ENCODE data around the gene KLHL24. TPM values are rescaled to one million over a fixed set of nuclear protein-coding genes. Genes with fewer than 3 reads are reported as not detected.
A peak's percentile ranks its signal among the peaks of the same experiment; 100 is the strongest.

KLHL24 gene
- total RNA-seq, 4 donors from 2014 or later = 57.2 to 85.1 (median 66.7) TPM

- no peak overlapping the region for H3K4me3 ChIP-seq
- H3K36me3 ChIP-seq = peaks cover 0 to 60% (median 0%) of the 10 kb centered on the region in 3 donors
- no peak overlapping the region for H3K27ac ChIP-seq
- no peaks in the 10 kb centered on the region for H3K4me1 ChIP-seq
- DNase-seq = no peak
- H3K27me3 ChIP-seq = no peaks in the 10 kb centered on the region
- H3K9me3 ChIP-seq = no peaks in the 10 kb centered on the region
- TF ChIP-seq, protein P1, sequence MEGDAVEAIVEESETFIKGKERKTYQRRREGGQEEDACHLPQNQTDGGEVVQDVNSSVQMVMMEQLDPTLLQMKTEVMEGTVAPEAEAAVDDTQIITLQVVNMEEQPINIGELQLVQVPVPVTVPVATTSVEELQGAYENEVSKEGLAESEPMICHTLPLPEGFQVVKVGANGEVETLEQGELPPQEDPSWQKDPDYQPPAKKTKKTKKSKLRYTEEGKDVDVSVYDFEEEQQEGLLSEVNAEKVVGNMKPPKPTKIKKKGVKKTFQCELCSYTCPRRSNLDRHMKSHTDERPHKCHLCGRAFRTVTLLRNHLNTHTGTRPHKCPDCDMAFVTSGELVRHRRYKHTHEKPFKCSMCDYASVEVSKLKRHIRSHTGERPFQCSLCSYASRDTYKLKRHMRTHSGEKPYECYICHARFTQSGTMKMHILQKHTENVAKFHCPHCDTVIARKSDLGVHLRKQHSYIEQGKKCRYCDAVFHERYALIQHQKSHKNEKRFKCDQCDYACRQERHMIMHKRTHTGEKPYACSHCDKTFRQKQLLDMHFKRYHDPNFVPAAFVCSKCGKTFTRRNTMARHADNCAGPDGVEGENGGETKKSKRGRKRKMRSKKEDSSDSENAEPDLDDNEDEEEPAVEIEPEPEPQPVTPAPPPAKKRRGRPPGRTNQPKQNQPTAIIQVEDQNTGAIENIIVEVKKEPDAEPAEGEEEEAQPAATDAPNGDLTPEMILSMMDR (IDR thresholded peaks at IDR 0.05) = no peak
- TF ChIP-seq POLR2A (IDR thresholded peaks at IDR 0.05) = no peak
These were observed 90.0 kb downstream of the KLHL24 start for GRCh38 chr3:183725387-183725786.

GRCh38 chr3:183728204-183728603 is 92.8 kb downstream of the KLHL24 start:
- Histone ChIP-seq H3K27me3 (no peaks in the 10 kb centered on the region), H3K4me3 (no peak overlapping the region), H3K9me3 (no peaks in the 10 kb centered on the region), H3K27ac (no peak overlapping the region), H3K4me1 (no peaks in the 10 kb centered on the region), H3K36me3 (peaks cover 0 to 44% (median 0%) of the 10 kb centered on the region in 3 donors)
- TF ChIP-seq POLR2A (IDR thresholded peaks at IDR 0.05) = no peak
- TF ChIP-seq, protein P1 (IDR thresholded peaks at IDR 0.05) = no peak
- no peak for DNase-seq

- H3K27ac ChIP-seq = no peak overlapping the region
- peaks cover 0 to 39% (median 0%) of the 10 kb centered on the region in 3 donors for H3K36me3 ChIP-seq
- TF ChIP-seq, protein P1 (IDR thresholded peaks at IDR 0.05) = no peak
- TF ChIP-seq POLR2A (IDR thresholded peaks at IDR 0.05) = no peak
- no peaks in the 10 kb centered on the region for H3K4me1 ChIP-seq
- H3K9me3 ChIP-seq = no peaks in the 10 kb centered on the region
- no peak for DNase-seq
- H3K4me3 ChIP-seq = no peak overlapping the region
- no peaks in the 10 kb centered on the region for H3K27me3 ChIP-seq
These were observed 94.9 kb downstream of the KLHL24 start for GRCh38 chr3:183730361-183730760.

DNA sequence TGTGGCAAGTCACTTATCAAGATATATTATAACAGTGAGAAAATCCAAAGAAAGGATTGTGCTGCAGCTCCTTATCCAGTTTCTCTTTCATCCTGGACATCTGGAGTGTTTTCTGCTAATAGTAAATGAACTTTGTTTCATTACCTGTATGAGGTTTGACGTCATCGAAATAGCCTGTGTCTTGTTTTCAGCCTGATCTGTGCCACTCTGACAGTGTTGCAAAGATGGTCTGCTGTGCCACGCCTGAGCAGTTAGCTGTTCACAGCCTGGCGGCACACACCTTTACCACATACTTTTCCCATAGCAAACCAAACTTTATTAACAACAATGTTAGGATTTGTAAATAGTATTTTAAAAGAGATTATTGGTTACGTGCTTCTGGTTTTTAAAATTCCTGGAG is 96.2 kb downstream of the KLHL24 start:
- peaks cover 0 to 32% (median 0%) of the 10 kb centered on the region in 3 donors for H3K36me3 ChIP-seq
- H3K4me3 ChIP-seq = no peak overlapping the region
- peak overlapping the region in 2 of 4 donors; percentile 1 to 63 for H3K27ac ChIP-seq
- H3K4me1 ChIP-seq = no peaks in the 10 kb centered on the region
- peak in 2 of 3 donors; percentile 62 for DNase-seq
- no peaks in the 10 kb centered on the region for H3K9me3 ChIP-seq
- H3K27me3 ChIP-seq = no peaks in the 10 kb centered on the region
- TF ChIP-seq POLR2A (IDR thresholded peaks at IDR 0.05) = no peak
- TF ChIP-seq, protein P1 (IDR thresholded peaks at IDR 0.05) = peak in 2 of 6 experiments; percentile 11 to 25

DNA sequence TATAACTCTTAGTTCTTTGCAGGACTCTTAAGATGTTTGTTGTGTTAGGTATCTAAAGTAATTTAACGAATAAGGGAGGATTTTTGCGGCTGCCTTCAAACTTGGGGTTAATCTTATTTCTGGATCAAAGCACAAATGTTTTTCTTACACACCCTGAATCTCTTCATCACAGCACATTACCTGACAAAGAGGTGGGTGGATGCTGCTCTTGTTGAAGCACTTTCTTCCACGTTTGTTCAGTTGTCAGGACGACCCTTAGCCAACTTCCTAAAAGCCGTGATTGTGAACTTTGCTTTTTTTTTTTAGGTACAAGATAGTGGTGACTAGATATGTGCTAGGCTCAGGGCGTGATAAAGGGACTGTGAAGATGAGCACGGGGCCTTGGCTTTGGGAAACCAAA is 98.1 kb downstream of the KLHL24 start:
- Histone ChIP-seq H3K27me3 (no peaks in the 10 kb centered on the region), H3K4me1 (no peaks in the 10 kb centered on the region), H3K9me3 (no peaks in the 10 kb centered on the region), H3K27ac (no peak overlapping the region), H3K4me3 (no peak overlapping the region), H3K36me3 (peaks cover 0 to 35% (median 0%) of the 10 kb centered on the region in 3 donors)
- TF ChIP-seq POLR2A (IDR thresholded peaks at IDR 0.05) = no peak
- TF ChIP-seq, protein P1 (IDR thresholded peaks at IDR 0.05) = no peak
- DNase-seq = no peak

Other genes starting within 250 kb of the KLHL24 start
- 10 to 100 TPM in 1 of 4 donors, 1 to 10 TPM in 2, under 1 TPM in 1; 0.67 to 12.4 (median 1.1) TPM for gene MCF2L2, start 207.0 kb upstream of the KLHL24 start, total RNA-seq
- gene KLHL6, start 79.9 kb upstream of the KLHL24 start, total RNA-seq = 10 to 100 TPM in 1 of 4 donors, 1 to 10 TPM in 3; 1.6 to 53.6 (median 4.9) TPM
- 10 to 100 TPM; 24.3 to 56.9 (median 27.7) TPM for gene YEATS2, start 62.2 kb downstream of the KLHL24 start, total RNA-seq
- 1 to 10 TPM in 3 of 4 donors, not detected in 1; 1.8 to 9.9 (median 2.0) TPM for gene MAP6D1, start 190.0 kb downstream of the KLHL24 start, total RNA-seq
- 10 to 100 TPM; 22.3 to 69.9 (median 43.9) TPM for gene PARL, start 249.3 kb downstream of the KLHL24 start, total RNA-seq